Panc1 (cell line): ENCODE results near the gene AGPAT4. TPM values are rescaled to one million over a fixed set of nuclear protein-coding genes. Genes with fewer than 3 reads are reported as not detected.

ENCODE experiments used
- ATAC-seq: fragments of 200-7000 bp; cut with Tn5 transposase; 2 replicates; pipeline ENCODE4 v1.9.1; 2020; ENCODE audit warnings: mild to moderate bottlenecking, moderate library complexity
- BruUV-seq: library from RNA; stranded (reverse); fragments of 400-500 nt; replicated peaks from 2 replicates; lab custom pipeline; 2021; lab: Mats Ljungman, UMichigan
- CTCF ChIA-PET: fragments of 300-600 bp; sonication (Branson Sonifier 250); formaldehyde crosslinking; loops from one replicate; lab custom pipeline; 2022; ENCODE audit warnings: antibody characterized with exemption; lab: Charles Lee
- POLR2A ChIA-PET: fragments of 300-600 bp; sonication (Branson Sonifier 250); formaldehyde crosslinking; loops from one replicate; lab custom pipeline; 2022; ENCODE audit warnings: antibody characterized with exemption; lab: Charles Lee
- DNase-seq: peaks from one replicate; pipeline ENCODE4 v3.0.0-alpha.2; 2010; ENCODE audit warnings: low read depth, low spot score
- H3K27ac ChIP-seq: 2 replicates; pipeline ENCODE4 v1.5.1; 2011; ENCODE audit warnings: mild to moderate bottlenecking, low read length, inconsistent platforms
- H3K27me3 ChIP-seq: fragments of 200-500 bp; sonication (Bioruptor generic); 2 replicates; pipeline ENCODE4 v1.6.0; 2014; ENCODE audit warnings: low read length, inconsistent platforms; ENCODE audit not compliant: control insufficient read depth, insufficient read depth
- H3K36me3 ChIP-seq: fragments of 200-500 bp; sonication (Bioruptor generic); 2 replicates; pipeline ENCODE4 v1.5.1; 2014; ENCODE audit warnings: inconsistent platforms, mild to moderate bottlenecking, low read length, moderate library complexity; ENCODE audit not compliant: control insufficient read depth, insufficient read depth
- H3K4me1 ChIP-seq: 2 replicates; pipeline ENCODE4 v1.5.1; 2011; ENCODE audit warnings: inconsistent platforms, mild to moderate bottlenecking, low read length, moderate library complexity; ENCODE audit not compliant: control insufficient read depth, insufficient read depth
- H3K4me3 ChIP-seq, 2 experiments: 2 replicates each; pipeline ENCODE4 v1.5.1; 2011 to 2012; ENCODE audit warnings: low read depth in 2 of 2, low read length in 2 of 2, mild to moderate bottlenecking in 2 of 2, inconsistent platforms in 1 of 2, moderate library complexity in 1 of 2
- H3K9me3 ChIP-seq: fragments of 200-500 bp; sonication (Bioruptor generic); 2 replicates; pipeline ENCODE4 v1.5.1; 2014; ENCODE audit warnings: low read depth, mild to moderate bottlenecking, inconsistent platforms, low read length, moderate library complexity; ENCODE audit not compliant: control insufficient read depth, insufficient read depth
- CTCF ChIP-seq: fragments of 450-650 bp; IDR thresholded peaks from 2 replicates; pipeline ENCODE4 v1.5.1; 2017; ENCODE audit warnings: mild to moderate bottlenecking
- POLR2AphosphoS5 ChIP-seq: IDR thresholded peaks from 2 replicates; pipeline ENCODE4 v1.6.1; 2012; ENCODE audit warnings: mild to moderate bottlenecking, low read depth, low read length, moderate library complexity
- REST ChIP-seq, 2 experiments: IDR thresholded peaks; 2 replicates each; pipeline ENCODE4 v1.6.1; 2011 to 2012; ENCODE audit warnings: low read depth in 2 of 2, control low read depth in 1 of 2, low read length in 1 of 2, mild to moderate bottlenecking in 1 of 2, moderate library complexity in 1 of 2; ENCODE audit not compliant: insufficient read depth in 1 of 2
- SIN3A ChIP-seq: IDR thresholded peaks from 2 replicates; pipeline ENCODE4 v1.6.1; 2012; ENCODE audit warnings: low read depth, mild to moderate bottlenecking, low read length, moderate library complexity, borderline replicate concordance; ENCODE audit not compliant: insufficient read depth
- TCF7L2 ChIP-seq: IDR thresholded peaks from 2 replicates; pipeline ENCODE4 v1.6.1; 2011; ENCODE audit warnings: mild to moderate bottlenecking, low read depth, low read length, inconsistent platforms
- in situ Hi-C: cut with HindIII; loops from 2 replicates; pipeline ENCODE4 v1.10.0; 2016; ENCODE audit warnings: low sequenced_read_pairs, low pct_unique_long_range_greater_than_20kb
- intact Hi-C: fragments of 100-400 bp; cut with micrococcal nuclease; formaldehyde crosslinking; loops from one replicate; pipeline ENCODE4 v1.10.0; 2022; ENCODE audit not compliant: unreplicated experiment
- total RNA-seq: library from RNA; stranded (reverse); gene quantifications from one replicate; pipeline ENCODE4 v1.2.1, GENCODE V29; 2021; ENCODE audit not compliant: unreplicated experiment

Gene AGPAT4
- total RNA-seq, 1 experiment from 2014 or later = 12.9 TPM

GRCh38 chr6:161095916-161096315 is 177.9 kb downstream of the AGPAT4 start:
- DNase-seq (no peak), ATAC-seq (no peak)
- Histone ChIP-seq H3K36me3 (peaks cover 34% of the 10 kb centered on the region), H3K9me3 (no peaks in the 10 kb centered on the region), H3K4me1 (no peaks in the 10 kb centered on the region), H3K27me3 (no peaks in the 10 kb centered on the region), H3K4me3 (no peak overlapping the region), H3K27ac (no peak overlapping the region)
- BruUV-seq = no TSS peak
- ChIA-PET POLR2A (no interaction called here), CTCF (no interaction called here)
- intact Hi-C loops (loop anchor here (10.0 kb wide), 1 partner anchor 161 kb away; no protein-coding TSS in a partner anchor), in situ Hi-C loops (no loop called here)
- TF ChIP-seq POLR2AphosphoS5 = no peak
- no peak for TF ChIP-seq SIN3A
- TF ChIP-seq TCF7L2 = no peak
- no peak for TF ChIP-seq REST (IDR thresholded peaks at IDR 0.05; ENCODE audit: insufficient read depth in 1 of 2, low read depth in 2 of 2, low read length in 1 of 2)
- TF ChIP-seq CTCF = no peak

GRCh38 chr6:161094955-161095354 is 178.9 kb downstream of the AGPAT4 start:
- ATAC-seq = no peak
- Histone ChIP-seq H3K9me3 (no peaks in the 10 kb centered on the region), H3K27me3 (no peaks in the 10 kb centered on the region), H3K4me1 (no peaks in the 10 kb centered on the region), H3K4me3 (no peak overlapping the region), H3K27ac (no peak overlapping the region), H3K36me3 (peaks cover 34% of the 10 kb centered on the region)
- ChIA-PET POLR2A (no interaction called here), CTCF (no interaction called here)
- in situ Hi-C loops = no loop called here
- no TSS peak for BruUV-seq
- TF ChIP-seq TCF7L2 = no peak
- no peak for TF ChIP-seq REST (IDR thresholded peaks at IDR 0.05; ENCODE audit: insufficient read depth in 1 of 2, low read depth in 2 of 2, low read length in 1 of 2)
- no peak for TF ChIP-seq POLR2AphosphoS5
- no peak for TF ChIP-seq SIN3A
- TF ChIP-seq CTCF = no peak
- intact Hi-C loops = loop anchor here (10.0 kb wide), 1 partner anchor 160 kb away; no protein-coding TSS in a partner anchor
- DNase-seq = no peak
